ENCODE results near the gene ASCC1.

GRCh38 chr10:72124381-72124780 is 91.7 kb downstream of the ASCC1 start:
- TF ChIP-seq, protein P1, sequence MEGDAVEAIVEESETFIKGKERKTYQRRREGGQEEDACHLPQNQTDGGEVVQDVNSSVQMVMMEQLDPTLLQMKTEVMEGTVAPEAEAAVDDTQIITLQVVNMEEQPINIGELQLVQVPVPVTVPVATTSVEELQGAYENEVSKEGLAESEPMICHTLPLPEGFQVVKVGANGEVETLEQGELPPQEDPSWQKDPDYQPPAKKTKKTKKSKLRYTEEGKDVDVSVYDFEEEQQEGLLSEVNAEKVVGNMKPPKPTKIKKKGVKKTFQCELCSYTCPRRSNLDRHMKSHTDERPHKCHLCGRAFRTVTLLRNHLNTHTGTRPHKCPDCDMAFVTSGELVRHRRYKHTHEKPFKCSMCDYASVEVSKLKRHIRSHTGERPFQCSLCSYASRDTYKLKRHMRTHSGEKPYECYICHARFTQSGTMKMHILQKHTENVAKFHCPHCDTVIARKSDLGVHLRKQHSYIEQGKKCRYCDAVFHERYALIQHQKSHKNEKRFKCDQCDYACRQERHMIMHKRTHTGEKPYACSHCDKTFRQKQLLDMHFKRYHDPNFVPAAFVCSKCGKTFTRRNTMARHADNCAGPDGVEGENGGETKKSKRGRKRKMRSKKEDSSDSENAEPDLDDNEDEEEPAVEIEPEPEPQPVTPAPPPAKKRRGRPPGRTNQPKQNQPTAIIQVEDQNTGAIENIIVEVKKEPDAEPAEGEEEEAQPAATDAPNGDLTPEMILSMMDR (IDR thresholded peaks at IDR 0.05): no peak
- no peak for TF ChIP-seq POLR2A (IDR thresholded peaks at IDR 0.05)
